ENCODE measurements around the gene NAV2. TPM values are rescaled to one million over a fixed set of nuclear protein-coding genes. Genes with fewer than 3 reads are reported as not detected.

Gene NAV2
- total and polyA plus RNA-seq, 2 donors, result 2.0 to 5.8 TPM

GRCh38 chr11:19947537-19948114 is 235.0 kb downstream of the NAV2 start:
- Histone ChIP-seq H3K27me3 (ENCODE audit: control insufficient read depth in 2 of 2, insufficient read depth in 1 of 2, low read length in 1 of 2) (no peaks in the 10 kb centered on the region), H3K27ac (ENCODE audit: low read depth in 1 of 2, low read length in 1 of 2) (no peak overlapping the region), H3K4me1 (ENCODE audit: control insufficient read depth in 2 of 2, insufficient read depth in 2 of 2, low read length in 2 of 2) (no peaks in the 10 kb centered on the region), H3K36me3 (ENCODE audit: control insufficient read depth in 2 of 2, insufficient read depth in 2 of 2, low read length in 1 of 2) (no peaks in the 10 kb centered on the region), H3K9me3 (ENCODE audit: control insufficient read depth in 2 of 2, insufficient read depth in 1 of 2, low read length in 1 of 2) (no peaks in the 10 kb centered on the region), H3K4me3 (ENCODE audit: low read length in 2 of 2) (no peak overlapping the region)
- 74% methylated on average over 5 of the region's 5 CpGs for WGBS
- DNase-seq (ENCODE audit: low read depth in 6 of 9, low spot score in 9 of 9), result no peak

- WGBS, result 97% methylated on average over 7 of the region's 7 CpGs
- no peaks in the 10 kb centered on the region for H3K36me3 ChIP-seq (ENCODE audit: control insufficient read depth in 2 of 2, insufficient read depth in 2 of 2, low read length in 1 of 2)
- DNase-seq (ENCODE audit: low read depth in 6 of 9, low spot score in 9 of 9), result no peak
These were observed 237.0 kb downstream of the NAV2 start for GRCh38 chr11:19949606-19950005.

GRCh38 chr11:19951558-19952115 is 239.0 kb downstream of the NAV2 start:
- 23% methylated on average over 6 of the region's 6 CpGs for WGBS
- Histone ChIP-seq H3K36me3 (ENCODE audit: control insufficient read depth in 2 of 2, insufficient read depth in 2 of 2, low read length in 1 of 2) (no peaks in the 10 kb centered on the region), H3K27me3 (ENCODE audit: control insufficient read depth in 2 of 2, insufficient read depth in 1 of 2, low read length in 1 of 2) (no peaks in the 10 kb centered on the region), H3K9me3 (ENCODE audit: control insufficient read depth in 2 of 2, insufficient read depth in 1 of 2, low read length in 1 of 2) (no peaks in the 10 kb centered on the region), H3K27ac (ENCODE audit: low read depth in 1 of 2, low read length in 1 of 2) (no peak overlapping the region), H3K4me1 (ENCODE audit: control insufficient read depth in 2 of 2, insufficient read depth in 2 of 2, low read length in 2 of 2) (no peaks in the 10 kb centered on the region), H3K4me3 (ENCODE audit: low read length in 2 of 2) (no peak overlapping the region)
- DNase-seq (ENCODE audit: low read depth in 6 of 9, low spot score in 9 of 9), result peak in 7 of 9 donors; percentile 9 to 65 (median 40)

More at GRCh38 chr11:19949606-19950005, 237.0 kb downstream of the NAV2 start:
- H3K4me3 ChIP-seq (ENCODE audit: low read length in 2 of 2), result no peak overlapping the region
- H3K4me1 ChIP-seq (ENCODE audit: control insufficient read depth in 2 of 2, insufficient read depth in 2 of 2, low read length in 2 of 2), result no peaks in the 10 kb centered on the region
- H3K9me3 ChIP-seq (ENCODE audit: control insufficient read depth in 2 of 2, insufficient read depth in 1 of 2, low read length in 1 of 2), result no peaks in the 10 kb centered on the region
- no peak overlapping the region for H3K27ac ChIP-seq (ENCODE audit: low read depth in 1 of 2, low read length in 1 of 2)
- no peaks in the 10 kb centered on the region for H3K27me3 ChIP-seq (ENCODE audit: control insufficient read depth in 2 of 2, insufficient read depth in 1 of 2, low read length in 1 of 2)

GRCh38 chr11:19952116-19952605 is 239.5 kb downstream of the NAV2 start:
- Histone ChIP-seq H3K9me3 (ENCODE audit: control insufficient read depth in 2 of 2, insufficient read depth in 1 of 2, low read length in 1 of 2) (no peaks in the 10 kb centered on the region), H3K36me3 (ENCODE audit: control insufficient read depth in 2 of 2, insufficient read depth in 2 of 2, low read length in 1 of 2) (no peaks in the 10 kb centered on the region), H3K4me3 (ENCODE audit: low read length in 2 of 2) (no peak overlapping the region), H3K4me1 (ENCODE audit: control insufficient read depth in 2 of 2, insufficient read depth in 2 of 2, low read length in 2 of 2) (no peaks in the 10 kb centered on the region), H3K27ac (ENCODE audit: low read depth in 1 of 2, low read length in 1 of 2) (no peak overlapping the region), H3K27me3 (ENCODE audit: control insufficient read depth in 2 of 2, insufficient read depth in 1 of 2, low read length in 1 of 2) (no peaks in the 10 kb centered on the region)
- WGBS, result 74% methylated on average over 3 of the region's 3 CpGs
- DNase-seq (ENCODE audit: low read depth in 6 of 9, low spot score in 9 of 9), result no peak

GRCh38 chr11:19952911-19953310 is 240.3 kb downstream of the NAV2 start:
- Histone ChIP-seq H3K27me3 (ENCODE audit: control insufficient read depth in 2 of 2, insufficient read depth in 1 of 2, low read length in 1 of 2) (no peaks in the 10 kb centered on the region), H3K36me3 (ENCODE audit: control insufficient read depth in 2 of 2, insufficient read depth in 2 of 2, low read length in 1 of 2) (no peaks in the 10 kb centered on the region), H3K4me1 (ENCODE audit: control insufficient read depth in 2 of 2, insufficient read depth in 2 of 2, low read length in 2 of 2) (no peaks in the 10 kb centered on the region), H3K9me3 (ENCODE audit: control insufficient read depth in 2 of 2, insufficient read depth in 1 of 2, low read length in 1 of 2) (no peaks in the 10 kb centered on the region), H3K4me3 (ENCODE audit: low read length in 2 of 2) (no peak overlapping the region), H3K27ac (ENCODE audit: low read depth in 1 of 2, low read length in 1 of 2) (no peak overlapping the region)
- 78% methylated on average over 1 of the region's 1 CpG for WGBS
- no peak for DNase-seq (ENCODE audit: low read depth in 6 of 9, low spot score in 9 of 9)

- 86% methylated on average over 4 of the region's 4 CpGs for WGBS
- H3K27ac ChIP-seq (ENCODE audit: low read depth in 1 of 2, low read length in 1 of 2), result no peak overlapping the region
These were observed 240.7 kb downstream of the NAV2 start for GRCh38 chr11:19953336-19953735.

GRCh38 chr11:19953909-19954308 is 241.3 kb downstream of the NAV2 start:
- Histone ChIP-seq H3K36me3 (ENCODE audit: control insufficient read depth in 2 of 2, insufficient read depth in 2 of 2, low read length in 1 of 2) (no peaks in the 10 kb centered on the region), H3K27ac (ENCODE audit: low read depth in 1 of 2, low read length in 1 of 2) (no peak overlapping the region)
- no peak for DNase-seq (ENCODE audit: low read depth in 6 of 9, low spot score in 9 of 9)

More at GRCh38 chr11:19953336-19953735, 240.7 kb downstream of the NAV2 start:
- Histone ChIP-seq H3K9me3 (ENCODE audit: control insufficient read depth in 2 of 2, insufficient read depth in 1 of 2, low read length in 1 of 2) (no peaks in the 10 kb centered on the region), H3K36me3 (ENCODE audit: control insufficient read depth in 2 of 2, insufficient read depth in 2 of 2, low read length in 1 of 2) (no peaks in the 10 kb centered on the region), H3K27me3 (ENCODE audit: control insufficient read depth in 2 of 2, insufficient read depth in 1 of 2, low read length in 1 of 2) (no peaks in the 10 kb centered on the region), H3K4me1 (ENCODE audit: control insufficient read depth in 2 of 2, insufficient read depth in 2 of 2, low read length in 2 of 2) (no peaks in the 10 kb centered on the region), H3K4me3 (ENCODE audit: low read length in 2 of 2) (no peak overlapping the region)
- DNase-seq (ENCODE audit: low read depth in 6 of 9, low spot score in 9 of 9), result no peak

GRCh38 chr11:19954899-19955298 is 242.3 kb downstream of the NAV2 start:
- Histone ChIP-seq H3K27ac (ENCODE audit: low read depth in 1 of 2, low read length in 1 of 2) (no peak overlapping the region), H3K4me3 (ENCODE audit: low read length in 2 of 2) (no peak overlapping the region), H3K27me3 (ENCODE audit: control insufficient read depth in 2 of 2, insufficient read depth in 1 of 2, low read length in 1 of 2) (no peaks in the 10 kb centered on the region), H3K4me1 (ENCODE audit: control insufficient read depth in 2 of 2, insufficient read depth in 2 of 2, low read length in 2 of 2) (no peaks in the 10 kb centered on the region), H3K9me3 (ENCODE audit: control insufficient read depth in 2 of 2, insufficient read depth in 1 of 2, low read length in 1 of 2) (no peaks in the 10 kb centered on the region), H3K36me3 (ENCODE audit: control insufficient read depth in 2 of 2, insufficient read depth in 2 of 2, low read length in 1 of 2) (no peaks in the 10 kb centered on the region)
- DNase-seq (ENCODE audit: low read depth in 6 of 9, low spot score in 9 of 9), result no peak

More at GRCh38 chr11:19953909-19954308, 241.3 kb downstream of the NAV2 start:
- Histone ChIP-seq H3K27me3 (ENCODE audit: control insufficient read depth in 2 of 2, insufficient read depth in 1 of 2, low read length in 1 of 2) (no peaks in the 10 kb centered on the region), H3K4me1 (ENCODE audit: control insufficient read depth in 2 of 2, insufficient read depth in 2 of 2, low read length in 2 of 2) (no peaks in the 10 kb centered on the region), H3K4me3 (ENCODE audit: low read length in 2 of 2) (no peak overlapping the region), H3K9me3 (ENCODE audit: control insufficient read depth in 2 of 2, insufficient read depth in 1 of 2, low read length in 1 of 2) (no peaks in the 10 kb centered on the region)
- WGBS, result 91% methylated on average over 2 of the region's 2 CpGs

- no peak for DNase-seq (ENCODE audit: low read depth in 6 of 9, low spot score in 9 of 9)
- H3K4me3 ChIP-seq (ENCODE audit: low read length in 2 of 2), result no peak overlapping the region
- no peaks in the 10 kb centered on the region for H3K4me1 ChIP-seq (ENCODE audit: control insufficient read depth in 2 of 2, insufficient read depth in 2 of 2, low read length in 2 of 2)
- no peaks in the 10 kb centered on the region for H3K9me3 ChIP-seq (ENCODE audit: control insufficient read depth in 2 of 2, insufficient read depth in 1 of 2, low read length in 1 of 2)
- H3K27ac ChIP-seq (ENCODE audit: low read depth in 1 of 2, low read length in 1 of 2), result no peak overlapping the region
- H3K36me3 ChIP-seq (ENCODE audit: control insufficient read depth in 2 of 2, insufficient read depth in 2 of 2, low read length in 1 of 2), result no peaks in the 10 kb centered on the region
- WGBS, result 80% methylated on average over 7 of the region's 7 CpGs
- H3K27me3 ChIP-seq (ENCODE audit: control insufficient read depth in 2 of 2, insufficient read depth in 1 of 2, low read length in 1 of 2), result no peaks in the 10 kb centered on the region
These were observed 243.0 kb downstream of the NAV2 start for GRCh38 chr11:19955660-19956059.

All from thymus (tissue), 11 donors.